ENCODE results near the gene ZNF136.

ZNF136 gene

DNA sequence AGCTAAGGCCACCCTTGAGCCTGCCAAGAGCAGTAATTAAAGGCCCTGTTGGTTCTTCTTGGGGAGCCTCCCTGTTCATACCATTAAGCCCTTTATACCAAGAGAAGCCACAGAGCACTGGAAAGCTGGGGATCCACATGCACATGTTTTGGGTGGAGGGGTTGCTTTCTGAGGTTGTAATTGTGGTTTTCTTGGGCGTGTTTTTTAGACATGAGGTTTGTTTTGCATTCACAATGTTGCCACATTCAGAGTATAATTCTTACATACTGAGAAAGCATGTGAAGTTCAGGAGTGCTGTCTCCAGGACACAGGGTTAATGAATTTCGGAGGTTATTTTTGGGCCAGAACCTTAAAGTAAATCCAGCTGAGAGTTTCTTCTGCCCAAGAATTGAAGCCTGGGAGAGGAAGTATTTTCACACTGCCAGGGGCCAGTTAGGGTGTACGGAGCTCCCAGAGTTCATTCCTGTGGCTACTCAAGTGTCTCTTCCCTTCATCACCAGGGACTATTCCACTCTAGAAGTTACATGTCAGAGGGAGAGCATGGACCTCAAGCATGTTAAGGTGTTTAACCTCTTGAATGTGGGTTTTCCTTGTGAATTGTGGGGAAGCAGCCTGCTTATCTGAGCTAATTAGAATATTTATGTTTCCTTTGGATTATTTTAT lies 37.0 kb downstream of the ZNF136 start:
- H3K27me3 ChIP-seq (ENCODE audit: control insufficient read depth, insufficient read depth, low read length), result no peaks in the 10 kb centered on the region
- H3K4me1 ChIP-seq (ENCODE audit: control insufficient read depth, insufficient read depth, low read length), result no peaks in the 10 kb centered on the region
- H3K9ac ChIP-seq (ENCODE audit: low read depth, low read length), result no peak overlapping the region
- no peak overlapping the region for H3K4me2 ChIP-seq (ENCODE audit: low read length)
- no peaks in the 10 kb centered on the region for H3K36me3 ChIP-seq (ENCODE audit: insufficient read depth, low read length)
- peaks cover 13% of the 10 kb centered on the region for H3K9me3 ChIP-seq (replicated peaks; ENCODE audit: low read length)
- H3K4me3 ChIP-seq (ENCODE audit: low read length), result no peak overlapping the region

DNA sequence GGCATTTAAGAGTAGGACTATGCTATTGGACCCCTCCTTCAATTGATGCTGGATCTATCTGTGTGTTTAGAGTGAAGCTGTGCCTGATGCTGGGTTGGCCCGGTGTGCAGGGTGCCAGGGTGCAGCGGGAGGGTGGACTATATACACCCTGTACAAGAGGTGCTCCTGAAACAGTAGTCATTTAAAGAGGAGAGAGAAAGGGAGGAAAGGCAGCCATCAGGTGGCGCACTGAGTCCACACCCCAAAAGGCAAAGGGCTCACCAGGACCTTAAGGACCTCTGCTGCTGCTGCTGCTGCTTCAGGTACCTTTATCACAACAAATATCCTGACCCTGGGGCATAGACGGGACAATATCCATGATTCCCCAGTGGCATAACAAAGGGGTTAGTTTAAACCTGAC lies 39.4 kb downstream of the ZNF136 start:
- Histone ChIP-seq H3K9ac (ENCODE audit: low read depth, low read length) (no peak overlapping the region), H3K4me2 (ENCODE audit: low read length) (no peak overlapping the region), H3K4me3 (ENCODE audit: low read length) (no peak overlapping the region), H3K9me3 (replicated peaks; ENCODE audit: low read length) (peaks cover 7% of the 10 kb centered on the region), H3K4me1 (ENCODE audit: control insufficient read depth, insufficient read depth, low read length) (no peaks in the 10 kb centered on the region), H3K36me3 (ENCODE audit: insufficient read depth, low read length) (no peaks in the 10 kb centered on the region), H3K27me3 (ENCODE audit: control insufficient read depth, insufficient read depth, low read length) (no peaks in the 10 kb centered on the region)

DNA sequence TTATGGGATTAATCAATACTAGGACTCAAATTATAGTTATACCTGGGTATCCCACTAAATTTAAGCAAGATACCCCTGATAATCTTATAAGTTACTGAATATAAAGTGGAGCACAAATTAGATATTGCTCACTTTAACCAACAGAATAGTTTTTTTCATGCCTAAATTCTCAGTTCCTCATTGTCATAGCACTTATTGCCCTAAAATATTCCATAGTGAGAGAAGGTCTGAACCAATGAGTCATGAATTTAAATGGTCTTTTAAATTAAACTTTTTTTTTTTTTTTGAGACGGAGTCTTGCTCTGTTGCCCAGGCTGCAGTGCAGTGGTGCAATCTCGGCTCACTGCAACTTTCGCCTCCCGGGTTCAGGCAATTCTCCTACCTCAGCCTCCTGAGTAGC lies 42.4 kb downstream of the ZNF136 start:
- Histone ChIP-seq H3K9ac (ENCODE audit: low read depth, low read length) (no peak overlapping the region), H3K27me3 (ENCODE audit: control insufficient read depth, insufficient read depth, low read length) (no peaks in the 10 kb centered on the region), H3K36me3 (ENCODE audit: insufficient read depth, low read length) (no peaks in the 10 kb centered on the region), H3K4me2 (ENCODE audit: low read length) (no peak overlapping the region), H3K4me1 (ENCODE audit: control insufficient read depth, insufficient read depth, low read length) (no peaks in the 10 kb centered on the region), H3K9me3 (replicated peaks; ENCODE audit: low read length) (peaks cover 20% of the 10 kb centered on the region), H3K4me3 (ENCODE audit: low read length) (no peak overlapping the region)

DNA sequence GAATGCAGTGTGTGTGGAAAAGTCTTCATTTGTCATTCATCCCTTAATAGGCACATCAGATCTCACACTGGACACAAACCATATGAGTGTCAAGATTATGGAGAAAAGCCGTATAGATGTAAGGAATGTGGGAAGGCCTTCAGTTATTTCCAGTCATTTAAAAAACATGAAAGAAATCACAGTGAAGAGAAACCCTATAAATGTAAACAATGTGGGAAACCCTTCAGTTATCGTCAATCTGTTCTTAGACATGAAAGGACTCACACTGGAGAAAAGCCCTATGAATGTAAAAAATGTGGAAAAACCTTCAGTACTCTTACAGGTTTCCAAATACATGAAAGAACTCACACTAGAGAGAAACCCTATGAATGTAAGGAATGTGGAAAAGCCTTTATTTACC lies 45.3 kb downstream of the ZNF136 start:
- no peak overlapping the region for H3K9ac ChIP-seq (ENCODE audit: low read depth, low read length)
- peaks cover 20% of the 10 kb centered on the region for H3K9me3 ChIP-seq (replicated peaks; ENCODE audit: low read length)
- H3K4me1 ChIP-seq (ENCODE audit: control insufficient read depth, insufficient read depth, low read length), result no peaks in the 10 kb centered on the region
- H3K4me2 ChIP-seq (ENCODE audit: low read length), result no peak overlapping the region
- H3K27me3 ChIP-seq (ENCODE audit: control insufficient read depth, insufficient read depth, low read length), result no peaks in the 10 kb centered on the region
- H3K4me3 ChIP-seq (ENCODE audit: low read length), result no peak overlapping the region
- no peaks in the 10 kb centered on the region for H3K36me3 ChIP-seq (ENCODE audit: insufficient read depth, low read length)

DNA sequence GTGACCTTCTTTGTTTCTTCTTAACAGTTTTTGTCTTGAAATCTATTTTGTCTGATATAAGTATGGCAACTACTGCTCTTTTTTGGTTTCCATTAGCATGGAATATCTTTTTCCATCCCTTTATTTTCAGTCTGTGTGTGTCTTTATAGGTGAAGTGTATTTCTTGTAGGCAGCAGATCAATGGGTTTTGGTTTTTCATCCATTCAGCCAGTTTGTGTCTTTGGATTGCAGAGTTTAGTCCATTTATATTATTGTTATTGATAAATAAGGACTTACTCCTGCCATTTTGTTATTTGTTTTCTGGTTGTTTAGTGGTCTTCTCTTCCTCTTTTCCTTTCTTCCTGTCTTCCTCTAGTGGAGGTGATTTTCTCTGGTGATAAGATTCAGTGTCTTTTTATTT lies 54.4 kb downstream of the ZNF136 start:
- H3K9ac ChIP-seq (ENCODE audit: low read depth, low read length), result no peak overlapping the region
- H3K4me3 ChIP-seq (ENCODE audit: low read length), result no peak overlapping the region
- no peaks in the 10 kb centered on the region for H3K4me1 ChIP-seq (ENCODE audit: control insufficient read depth, insufficient read depth, low read length)
- H3K9me3 ChIP-seq (replicated peaks; ENCODE audit: low read length), result peaks cover 6% of the 10 kb centered on the region
- no peaks in the 10 kb centered on the region for H3K36me3 ChIP-seq (ENCODE audit: insufficient read depth, low read length)
- no peaks in the 10 kb centered on the region for H3K27me3 ChIP-seq (ENCODE audit: control insufficient read depth, insufficient read depth, low read length)
- H3K4me2 ChIP-seq (ENCODE audit: low read length), result no peak overlapping the region

DNA sequence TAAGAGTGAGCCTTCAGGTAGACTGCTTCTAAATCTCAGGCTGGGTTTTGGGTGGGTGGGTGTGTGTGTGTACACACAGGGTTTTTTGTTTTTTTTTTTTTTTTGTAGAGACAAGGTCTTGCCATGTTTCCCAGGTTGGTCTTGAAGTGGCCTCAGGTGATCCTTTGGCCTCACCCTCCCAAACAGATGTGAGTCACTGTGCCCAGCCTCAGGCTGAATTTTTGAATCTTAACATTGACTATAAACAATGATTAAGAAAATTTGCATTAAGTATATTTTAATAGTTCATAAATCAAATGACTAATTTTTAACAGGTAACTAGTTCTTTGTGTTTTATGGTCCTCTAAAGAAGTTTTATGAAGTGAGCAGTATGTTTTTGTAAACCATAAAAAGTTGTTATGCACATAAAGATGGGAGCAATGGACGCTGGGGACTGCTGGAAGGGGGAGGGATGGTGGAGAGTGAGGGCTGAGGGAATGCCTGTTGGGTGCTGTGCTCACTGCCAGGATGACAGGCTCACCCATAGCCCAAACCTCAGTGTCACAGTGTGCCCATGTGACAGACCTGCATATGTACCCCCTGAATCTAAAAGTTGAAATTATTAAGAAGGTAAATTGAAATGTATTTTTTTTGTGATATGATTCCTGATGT lies 60.2 kb downstream of the ZNF136 start:
- Histone ChIP-seq H3K27me3 (ENCODE audit: control insufficient read depth, insufficient read depth, low read length) (no peaks in the 10 kb centered on the region), H3K4me2 (ENCODE audit: low read length) (no peak overlapping the region), H3K9ac (ENCODE audit: low read depth, low read length) (no peak overlapping the region), H3K4me3 (ENCODE audit: low read length) (no peak overlapping the region), H3K9me3 (replicated peaks; ENCODE audit: low read length) (peaks cover 6% of the 10 kb centered on the region), H3K4me1 (ENCODE audit: control insufficient read depth, insufficient read depth, low read length) (no peaks in the 10 kb centered on the region), H3K36me3 (ENCODE audit: insufficient read depth, low read length) (no peaks in the 10 kb centered on the region)

DNA sequence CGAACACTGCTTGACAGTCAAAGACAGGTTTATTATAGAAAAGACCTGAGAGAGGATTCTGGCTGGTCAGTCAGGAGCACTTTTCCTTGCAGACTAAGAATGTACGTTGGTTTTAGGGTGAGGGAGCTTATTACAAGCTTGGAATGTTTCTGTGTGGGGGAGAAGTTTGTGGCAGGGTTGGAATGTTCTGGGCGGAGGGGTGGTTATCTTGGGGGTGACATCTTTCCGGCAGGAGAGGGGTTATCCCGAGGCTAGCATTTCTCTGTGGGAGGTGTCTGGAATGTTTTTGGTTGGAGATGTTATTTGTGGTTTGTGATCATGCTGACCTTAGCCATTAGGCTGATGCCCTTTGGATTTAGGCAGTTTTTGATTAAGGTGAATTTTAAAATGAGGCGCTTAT lies 61.8 kb downstream of the ZNF136 start:
- no peak overlapping the region for H3K9ac ChIP-seq (ENCODE audit: low read depth, low read length)
- H3K36me3 ChIP-seq (ENCODE audit: insufficient read depth, low read length), result no peaks in the 10 kb centered on the region
- H3K9me3 ChIP-seq (replicated peaks; ENCODE audit: low read length), result peaks cover under 1% of the 10 kb centered on the region
- H3K4me3 ChIP-seq (ENCODE audit: low read length), result no peak overlapping the region
- no peak overlapping the region for H3K4me2 ChIP-seq (ENCODE audit: low read length)
- no peaks in the 10 kb centered on the region for H3K27me3 ChIP-seq (ENCODE audit: control insufficient read depth, insufficient read depth, low read length)
- H3K4me1 ChIP-seq (ENCODE audit: control insufficient read depth, insufficient read depth, low read length), result no peaks in the 10 kb centered on the region

DNA sequence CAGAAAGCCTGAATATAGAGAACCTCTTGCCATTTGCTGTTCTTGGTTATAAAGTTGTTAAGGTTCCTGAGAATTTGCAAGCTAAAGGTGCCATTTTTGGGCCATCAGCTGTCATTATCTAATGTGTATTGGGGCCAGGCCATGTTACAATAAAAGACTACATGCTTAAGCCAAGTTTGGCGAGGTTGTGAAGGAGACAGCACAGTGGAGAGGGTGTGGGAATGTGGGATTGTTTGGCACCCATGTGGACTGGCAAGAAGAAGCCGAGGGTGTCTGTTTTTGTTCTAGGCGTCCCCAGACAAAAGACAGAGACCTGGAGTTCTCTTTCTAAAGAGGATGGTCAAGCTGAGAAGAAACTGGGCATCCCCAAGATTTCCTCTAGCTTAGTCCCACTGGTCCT lies 67.1 kb downstream of the ZNF136 start:
- H3K9me3 ChIP-seq (replicated peaks; ENCODE audit: low read length), result peaks cover 12% of the 10 kb centered on the region
- peaks cover 2% of the 10 kb centered on the region for H3K36me3 ChIP-seq (ENCODE audit: insufficient read depth, low read length)
- no peak overlapping the region for H3K4me3 ChIP-seq (ENCODE audit: low read length)
- no peaks in the 10 kb centered on the region for H3K27me3 ChIP-seq (ENCODE audit: control insufficient read depth, insufficient read depth, low read length)
- H3K4me2 ChIP-seq (ENCODE audit: low read length), result no peak overlapping the region
- no peak overlapping the region for H3K9ac ChIP-seq (ENCODE audit: low read depth, low read length)
- H3K4me1 ChIP-seq (ENCODE audit: control insufficient read depth, insufficient read depth, low read length), result no peaks in the 10 kb centered on the region

DNA sequence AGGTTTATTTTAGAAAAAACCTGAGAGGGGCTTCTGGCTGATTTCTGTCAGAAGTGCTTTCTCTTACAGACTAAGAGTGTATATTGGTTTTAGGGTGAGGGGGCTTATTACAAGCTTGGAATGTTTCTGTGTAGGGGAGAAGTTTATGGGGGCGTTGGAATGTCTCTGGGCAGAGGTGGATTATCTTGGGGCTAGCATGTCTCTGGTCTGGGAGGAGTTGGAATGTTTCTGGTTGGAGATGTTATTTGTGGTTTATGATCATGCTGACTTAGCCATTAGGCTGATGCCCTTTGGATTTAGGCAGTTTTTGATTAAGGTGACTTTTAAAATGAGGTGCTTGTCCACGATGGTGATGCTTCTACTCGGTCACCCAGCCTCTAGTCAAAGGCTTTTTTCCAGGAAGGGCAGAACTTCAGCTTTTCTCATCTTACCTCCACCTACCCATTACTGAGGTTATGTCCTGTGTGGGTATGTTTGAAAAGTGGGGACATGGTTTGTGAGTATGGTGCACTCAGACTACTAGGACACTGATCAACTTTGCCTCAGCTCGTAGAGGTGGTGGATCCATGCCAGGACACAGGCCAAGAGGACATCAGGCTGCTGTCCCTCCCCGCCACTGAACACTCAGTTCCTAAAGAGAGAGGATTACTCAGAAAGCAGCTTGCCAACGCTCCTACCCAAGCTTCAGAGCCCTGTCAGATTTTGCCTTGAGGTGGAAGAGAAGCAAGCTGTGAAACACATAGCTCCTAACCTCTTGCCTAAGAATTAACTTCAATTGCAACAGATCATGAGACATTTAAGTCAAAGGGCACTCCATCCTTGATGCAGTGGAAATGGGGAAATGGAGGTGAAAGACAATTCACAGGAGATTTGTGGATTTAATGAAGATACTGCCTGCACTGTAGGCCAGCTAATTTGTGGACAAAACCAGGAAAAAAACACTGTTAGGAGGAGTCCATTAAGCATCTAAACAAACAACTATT lies 68.1 kb downstream of the ZNF136 start:
- no peak overlapping the region for H3K4me3 ChIP-seq (ENCODE audit: low read length)
- no peaks in the 10 kb centered on the region for H3K27me3 ChIP-seq (ENCODE audit: control insufficient read depth, insufficient read depth, low read length)
- peaks cover 2% of the 10 kb centered on the region for H3K36me3 ChIP-seq (ENCODE audit: insufficient read depth, low read length)
- no peaks in the 10 kb centered on the region for H3K4me1 ChIP-seq (ENCODE audit: control insufficient read depth, insufficient read depth, low read length)
- no peak overlapping the region for H3K4me2 ChIP-seq (ENCODE audit: low read length)
- no peak overlapping the region for H3K9ac ChIP-seq (ENCODE audit: low read depth, low read length)
- peaks cover 12% of the 10 kb centered on the region for H3K9me3 ChIP-seq (replicated peaks; ENCODE audit: low read length)

DNA sequence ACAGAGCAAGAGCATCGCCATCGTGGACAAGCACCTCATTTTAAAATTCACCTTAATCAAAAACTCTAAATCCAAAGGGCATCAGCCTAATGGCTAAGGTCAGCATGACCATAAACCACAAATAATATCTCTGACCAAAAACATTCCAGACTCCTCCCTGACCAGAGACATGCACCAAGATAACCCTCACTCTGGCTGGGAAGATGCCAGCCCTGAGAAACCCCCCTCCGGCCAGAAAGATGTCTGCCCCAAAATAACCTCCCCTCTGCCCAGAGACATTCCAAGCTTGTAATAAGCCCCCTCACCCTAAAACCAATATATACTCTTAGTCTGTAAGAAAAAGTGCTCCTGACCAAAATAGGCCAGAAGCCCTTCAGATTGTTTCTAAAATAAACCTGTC lies 70.1 kb downstream of the ZNF136 start:
- peaks cover 2% of the 10 kb centered on the region for H3K36me3 ChIP-seq (ENCODE audit: insufficient read depth, low read length)
- no peak overlapping the region for H3K4me3 ChIP-seq (ENCODE audit: low read length)
- H3K9ac ChIP-seq (ENCODE audit: low read depth, low read length), result no peak overlapping the region
- H3K4me1 ChIP-seq (ENCODE audit: control insufficient read depth, insufficient read depth, low read length), result no peaks in the 10 kb centered on the region
- no peak overlapping the region for H3K4me2 ChIP-seq (ENCODE audit: low read length)
- H3K9me3 ChIP-seq (replicated peaks; ENCODE audit: low read length), result peaks cover 12% of the 10 kb centered on the region
- H3K27me3 ChIP-seq (ENCODE audit: control insufficient read depth, insufficient read depth, low read length), result no peaks in the 10 kb centered on the region

DNA sequence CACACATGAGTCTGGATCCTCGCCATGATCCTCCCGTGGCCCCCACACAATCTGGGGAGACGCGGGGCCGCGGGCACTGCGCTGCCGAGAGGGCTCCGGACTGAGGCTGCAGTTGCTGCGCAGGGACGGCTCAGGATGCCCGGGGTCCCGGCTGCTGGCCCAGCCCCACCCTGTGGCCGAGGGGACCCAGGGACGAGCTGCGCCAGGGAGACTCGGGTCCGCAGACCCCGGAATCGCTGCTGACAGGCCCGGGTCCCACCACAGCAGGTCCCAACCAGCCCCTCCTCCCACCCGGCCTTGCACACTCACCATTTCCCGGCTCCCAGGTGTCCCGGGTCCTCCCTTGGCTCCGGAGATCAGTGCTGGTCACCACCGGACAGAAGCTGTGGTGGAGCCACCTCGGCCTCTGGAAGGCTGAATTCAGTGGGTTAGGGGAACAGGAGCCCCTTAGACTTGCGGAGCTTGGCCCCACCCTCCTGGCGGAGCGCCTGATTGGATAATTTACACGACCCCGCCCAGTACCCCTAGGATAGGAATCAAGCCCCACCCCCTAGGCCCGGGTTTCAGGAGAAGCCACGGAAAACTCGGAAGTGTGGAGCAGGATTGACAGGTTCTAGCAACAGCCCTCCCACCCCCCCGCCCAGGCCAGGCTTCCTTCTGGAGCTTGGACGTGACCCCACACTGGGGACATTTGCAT lies 74.4 kb downstream of the ZNF136 start:
- Histone ChIP-seq H3K4me1 (ENCODE audit: control insufficient read depth, insufficient read depth, low read length) (no peaks in the 10 kb centered on the region), H3K36me3 (ENCODE audit: insufficient read depth, low read length) (no peaks in the 10 kb centered on the region), H3K4me2 (ENCODE audit: low read length) (no peak overlapping the region), H3K27me3 (ENCODE audit: control insufficient read depth, insufficient read depth, low read length) (no peaks in the 10 kb centered on the region), H3K9ac (ENCODE audit: low read depth, low read length) (no peak overlapping the region), H3K4me3 (ENCODE audit: low read length) (no peak overlapping the region), H3K9me3 (replicated peaks; ENCODE audit: low read length) (no peaks in the 10 kb centered on the region)
